IPS-18a (cell line): ENCODE measurements around the gene BICDL1.
"Not testable (repeated sequence)": the region's sequence is repeated elsewhere in the genome, so short reads cannot be mapped to it uniquely, and the experiment has no call there.

Experiments used
- H3K27ac ChIP-seq: one replicate; pipeline ENCODE4 v1.5.1; 2013; ENCODE audit warnings: low read length
- H3K27me3 ChIP-seq: one replicate; pipeline ENCODE4 v1.6.1; 2013; ENCODE audit warnings: mild to moderate bottlenecking, low read length; ENCODE audit not compliant: control insufficient read depth, insufficient read depth
- H3K36me3 ChIP-seq: one replicate; pipeline ENCODE4 v1.6.1; 2013; ENCODE audit warnings: low read depth, low read length; ENCODE audit not compliant: control insufficient read depth
- H3K4me1 ChIP-seq: one replicate; pipeline ENCODE4 v1.6.1; 2013; ENCODE audit warnings: low read depth, low read length; ENCODE audit not compliant: control insufficient read depth
- H3K4me3 ChIP-seq: one replicate; pipeline ENCODE4 v1.5.1; 2013; ENCODE audit warnings: low read length
- H3K9ac ChIP-seq: one replicate; pipeline ENCODE4 v1.6.1; 2013; ENCODE audit warnings: mild to moderate bottlenecking, low read length, moderate library complexity
- H3K9me3 ChIP-seq: one replicate; pipeline ENCODE4 v1.6.1; 2013; ENCODE audit warnings: low read depth, low read length; ENCODE audit not compliant: control insufficient read depth

Gene BICDL1

DNA sequence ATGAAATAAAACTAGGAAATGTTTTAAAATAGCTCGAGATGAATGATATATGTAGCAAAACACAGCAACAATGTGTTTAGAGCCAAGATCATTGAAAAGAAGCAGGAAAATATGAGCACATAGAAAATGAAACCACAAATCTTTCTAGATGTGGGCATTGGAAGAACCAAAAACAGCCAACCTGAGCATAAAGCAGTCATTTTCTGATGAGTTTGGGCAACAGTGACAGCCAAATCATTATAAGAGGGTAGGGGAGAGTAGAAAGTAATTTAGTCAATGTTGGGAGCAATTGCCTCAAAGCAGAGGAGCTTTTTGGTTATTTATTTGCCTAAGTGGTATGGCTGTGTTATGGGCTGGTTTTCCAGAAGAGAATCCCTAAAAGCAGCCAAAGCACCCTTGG is 8.8 kb upstream of the BICDL1 start:
- no peaks in the 10 kb centered on the region for H3K36me3 ChIP-seq
- no peaks in the 10 kb centered on the region for H3K27me3 ChIP-seq
- no peak overlapping the region for H3K9ac ChIP-seq
- no peaks in the 10 kb centered on the region for H3K4me1 ChIP-seq
- no peak overlapping the region for H3K4me3 ChIP-seq
- no peaks in the 10 kb centered on the region for H3K9me3 ChIP-seq
- H3K27ac ChIP-seq = no peak overlapping the region

DNA sequence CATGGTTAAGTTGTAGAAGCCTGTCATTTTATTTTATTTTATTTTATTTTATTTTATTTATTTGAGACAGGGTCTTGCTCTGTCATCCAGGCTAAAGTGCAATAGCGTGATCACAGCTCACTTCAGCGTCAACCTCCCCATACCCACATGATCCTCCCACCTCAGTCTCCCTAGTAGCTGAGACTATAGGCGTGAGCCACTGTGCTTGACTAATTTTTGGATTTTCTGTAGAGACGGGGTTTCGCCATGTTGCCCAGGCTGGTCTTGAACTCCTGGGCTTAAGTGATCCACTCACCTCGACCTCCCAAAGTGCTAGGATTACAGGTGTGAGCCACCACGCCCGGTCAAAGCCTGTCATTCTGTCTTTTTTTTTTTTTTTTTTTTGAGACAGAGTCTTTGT is 8.3 kb upstream of the BICDL1 start:
- H3K4me3 ChIP-seq, H3K27ac ChIP-seq, H3K36me3 ChIP-seq, H3K9ac ChIP-seq, H3K27me3 ChIP-seq, H3K9me3 ChIP-seq, H3K4me1 ChIP-seq: not testable (repeated sequence)

DNA sequence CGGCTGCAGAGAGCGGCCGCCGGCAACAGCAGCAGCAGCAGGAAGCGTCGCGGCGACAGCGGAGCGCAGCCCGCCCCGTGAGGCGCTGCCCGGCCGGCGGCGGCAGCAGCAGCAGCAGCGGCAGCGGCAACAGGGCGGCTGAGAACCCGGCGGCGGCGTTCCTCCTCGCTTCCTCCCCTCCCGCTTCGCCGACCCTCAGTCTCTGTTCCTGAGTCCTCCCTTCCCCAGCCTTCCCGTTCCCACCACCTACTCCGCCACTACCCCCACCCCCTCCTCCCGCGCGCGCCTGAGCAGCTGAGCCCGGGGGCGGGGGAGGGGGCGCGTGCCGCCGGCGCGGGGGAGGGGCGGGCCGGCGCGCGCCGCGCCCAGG is 310 bp downstream of the BICDL1 start:
- peaks cover 14% of the 10 kb centered on the region for H3K4me1 ChIP-seq
- no peaks in the 10 kb centered on the region for H3K9me3 ChIP-seq
- H3K27ac ChIP-seq = no peak overlapping the region
- peaks cover 31% of the 10 kb centered on the region for H3K27me3 ChIP-seq
- peak overlapping the region; percentile 44 for H3K4me3 ChIP-seq
- H3K9ac ChIP-seq = no peak overlapping the region
- no peaks in the 10 kb centered on the region for H3K36me3 ChIP-seq

DNA sequence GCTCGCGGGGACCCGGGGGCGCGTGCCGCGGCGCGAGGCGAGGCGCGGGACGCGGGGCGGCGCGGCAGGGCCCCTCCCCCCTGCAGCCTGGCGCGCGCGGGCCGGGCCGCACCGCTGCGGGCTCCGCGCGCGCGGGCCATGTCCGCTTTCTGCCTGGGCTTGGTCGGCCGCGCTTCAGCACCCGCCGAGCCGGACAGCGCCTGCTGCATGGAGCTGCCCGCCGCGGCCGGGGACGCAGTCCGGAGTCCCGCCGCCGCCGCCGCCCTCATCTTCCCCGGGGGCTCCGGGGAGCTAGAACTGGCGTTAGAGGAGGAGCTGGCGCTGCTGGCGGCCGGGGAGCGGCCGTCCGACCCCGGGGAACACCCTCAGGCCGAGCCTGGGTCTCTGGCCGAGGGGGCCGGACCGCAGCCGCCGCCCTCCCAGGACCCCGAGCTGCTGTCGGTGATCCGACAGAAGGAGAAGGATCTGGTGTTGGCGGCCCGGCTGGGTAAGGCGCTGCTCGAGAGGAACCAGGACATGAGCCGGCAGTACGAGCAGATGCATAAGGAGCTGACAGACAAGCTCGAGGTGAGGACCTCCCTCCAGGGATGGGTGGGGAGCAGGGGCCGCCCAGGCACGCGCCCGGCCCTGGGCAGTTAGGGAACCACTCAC is 820 bp downstream of the BICDL1 start:
- Histone ChIP-seq H3K4me3 (peak overlapping the region; percentile 61), H3K9ac (no peak overlapping the region), H3K4me1 (peaks cover 14% of the 10 kb centered on the region), H3K27me3 (peaks cover 31% of the 10 kb centered on the region), H3K36me3 (no peaks in the 10 kb centered on the region), H3K27ac (no peak overlapping the region), H3K9me3 (no peaks in the 10 kb centered on the region)

DNA sequence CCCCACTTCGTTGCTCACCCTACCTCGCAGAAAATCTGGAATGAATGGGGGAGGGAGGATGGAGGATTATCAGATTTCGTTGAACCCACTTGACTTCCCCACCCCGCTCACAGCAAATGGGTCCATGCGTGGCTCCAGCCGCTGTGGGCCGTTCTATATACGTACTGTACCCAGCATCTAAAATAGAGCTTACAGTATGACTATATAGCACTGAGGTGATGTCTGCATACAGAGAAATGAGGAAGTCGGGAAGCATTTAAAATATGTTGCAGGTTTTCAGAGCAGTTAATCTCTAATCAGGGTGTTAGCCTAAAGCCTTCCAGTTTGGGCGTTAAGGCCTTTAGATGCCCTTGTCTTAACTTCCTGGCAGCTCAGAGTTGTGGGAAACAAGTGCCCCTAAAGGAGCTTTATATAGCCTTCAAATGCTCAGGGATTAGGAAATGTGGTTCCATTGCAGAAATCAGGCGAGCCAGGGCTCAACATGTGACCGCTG is 1.4 kb downstream of the BICDL1 start:
- H3K36me3 ChIP-seq = no peaks in the 10 kb centered on the region
- no peak overlapping the region for H3K9ac ChIP-seq
- H3K9me3 ChIP-seq = no peaks in the 10 kb centered on the region
- no peak overlapping the region for H3K27ac ChIP-seq
- peaks cover 31% of the 10 kb centered on the region for H3K27me3 ChIP-seq
- H3K4me3 ChIP-seq = peak overlapping the region; percentile 61
- H3K4me1 ChIP-seq = peaks cover 14% of the 10 kb centered on the region

DNA sequence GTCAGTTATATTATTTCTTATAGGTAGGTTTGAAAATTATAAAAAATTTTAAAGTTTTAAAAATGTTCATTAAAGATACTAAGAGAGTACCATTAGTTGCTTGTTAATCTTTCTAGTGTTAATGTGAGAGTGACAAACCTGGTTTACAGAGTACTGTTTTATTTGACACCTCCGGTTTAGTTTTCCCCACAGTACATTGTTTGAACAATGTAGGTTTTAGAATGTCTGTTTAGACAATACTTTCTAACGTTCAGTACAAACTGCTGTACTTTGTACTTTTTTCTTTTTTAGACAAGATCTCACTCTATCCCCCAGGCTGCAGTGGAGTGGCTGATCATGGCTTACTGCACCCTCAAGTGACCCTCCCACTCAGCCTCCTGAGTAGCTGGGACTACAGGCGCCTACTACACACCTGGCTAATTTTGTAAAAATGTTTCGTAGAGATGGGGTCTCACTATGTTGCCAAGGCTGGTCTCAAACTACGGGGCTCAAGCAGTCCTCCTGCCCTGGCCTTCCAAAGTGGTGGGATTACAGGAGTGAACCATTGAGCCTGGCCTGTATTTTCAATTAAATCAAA is 3.2 kb downstream of the BICDL1 start:
- H3K27me3 ChIP-seq = peaks cover 25% of the 10 kb centered on the region
- H3K36me3 ChIP-seq = no peaks in the 10 kb centered on the region
- no peak overlapping the region for H3K9ac ChIP-seq
- H3K27ac ChIP-seq = no peak overlapping the region
- no peak overlapping the region for H3K4me3 ChIP-seq
- H3K9me3 ChIP-seq = no peaks in the 10 kb centered on the region
- H3K4me1 ChIP-seq = peaks cover 14% of the 10 kb centered on the region

DNA sequence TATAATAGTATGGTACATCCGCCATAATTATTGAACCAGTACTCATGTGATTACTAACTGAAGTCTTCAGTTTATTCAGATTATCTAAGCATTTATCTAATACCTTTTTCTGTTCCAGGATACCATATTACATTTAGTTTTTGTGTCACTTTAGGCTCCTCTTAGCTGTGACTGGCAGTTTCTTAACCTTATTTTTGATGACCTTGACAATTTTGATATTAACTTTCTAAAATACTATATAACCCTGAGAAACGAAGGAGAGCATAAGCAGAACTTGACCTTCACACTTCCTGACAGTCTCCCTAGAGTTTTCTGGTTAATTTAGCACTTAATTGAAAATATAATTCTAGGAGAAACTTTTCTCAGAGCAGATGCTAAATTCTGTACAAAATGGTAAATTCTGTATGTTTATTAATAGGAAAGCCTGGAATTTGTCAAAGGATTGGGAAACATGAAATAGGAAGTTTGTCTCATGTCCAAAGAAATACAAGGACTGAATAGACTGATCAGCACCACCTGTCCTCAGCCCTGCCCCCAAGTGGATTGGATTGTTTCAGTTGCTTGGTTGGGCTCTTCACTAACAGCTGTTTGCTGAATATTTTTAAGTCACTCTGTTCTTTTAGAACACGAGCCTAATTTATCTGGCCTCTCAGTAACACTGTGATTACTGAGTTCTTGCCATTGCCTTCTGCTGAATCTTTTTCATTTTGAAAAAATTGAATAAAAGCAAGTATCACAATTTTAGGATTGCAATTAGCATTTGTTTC is 6.0 kb downstream of the BICDL1 start:
- H3K9ac ChIP-seq = no peak overlapping the region
- peaks cover 10% of the 10 kb centered on the region for H3K4me1 ChIP-seq
- H3K36me3 ChIP-seq = no peaks in the 10 kb centered on the region
- H3K4me3 ChIP-seq = no peak overlapping the region
- no peaks in the 10 kb centered on the region for H3K9me3 ChIP-seq
- no peak overlapping the region for H3K27ac ChIP-seq
- H3K27me3 ChIP-seq = peaks cover 17% of the 10 kb centered on the region

DNA sequence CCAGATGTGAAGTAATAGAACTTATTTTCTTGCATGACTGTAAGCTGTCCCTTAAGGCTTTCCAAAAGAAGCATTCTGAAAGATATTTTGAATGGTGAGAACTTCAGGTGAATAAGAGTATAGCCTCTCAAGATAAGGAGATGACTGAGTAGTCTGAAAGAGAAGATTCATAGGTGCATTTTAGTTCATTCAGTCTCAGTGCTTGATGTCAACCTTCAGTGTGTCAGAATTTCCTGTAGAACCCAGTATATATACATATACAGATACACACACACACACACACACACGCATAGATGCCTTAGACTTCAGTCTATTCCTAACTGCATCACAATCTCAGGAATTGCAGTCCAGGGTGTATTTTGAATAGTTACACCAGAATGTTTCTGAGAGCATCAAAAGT is 7.4 kb downstream of the BICDL1 start:
- H3K9ac ChIP-seq = no peak overlapping the region
- H3K27me3 ChIP-seq = peaks cover 5% of the 10 kb centered on the region
- no peaks in the 10 kb centered on the region for H3K9me3 ChIP-seq
- H3K36me3 ChIP-seq = no peaks in the 10 kb centered on the region
- no peaks in the 10 kb centered on the region for H3K4me1 ChIP-seq
- no peak overlapping the region for H3K4me3 ChIP-seq
- H3K27ac ChIP-seq = no peak overlapping the region

DNA sequence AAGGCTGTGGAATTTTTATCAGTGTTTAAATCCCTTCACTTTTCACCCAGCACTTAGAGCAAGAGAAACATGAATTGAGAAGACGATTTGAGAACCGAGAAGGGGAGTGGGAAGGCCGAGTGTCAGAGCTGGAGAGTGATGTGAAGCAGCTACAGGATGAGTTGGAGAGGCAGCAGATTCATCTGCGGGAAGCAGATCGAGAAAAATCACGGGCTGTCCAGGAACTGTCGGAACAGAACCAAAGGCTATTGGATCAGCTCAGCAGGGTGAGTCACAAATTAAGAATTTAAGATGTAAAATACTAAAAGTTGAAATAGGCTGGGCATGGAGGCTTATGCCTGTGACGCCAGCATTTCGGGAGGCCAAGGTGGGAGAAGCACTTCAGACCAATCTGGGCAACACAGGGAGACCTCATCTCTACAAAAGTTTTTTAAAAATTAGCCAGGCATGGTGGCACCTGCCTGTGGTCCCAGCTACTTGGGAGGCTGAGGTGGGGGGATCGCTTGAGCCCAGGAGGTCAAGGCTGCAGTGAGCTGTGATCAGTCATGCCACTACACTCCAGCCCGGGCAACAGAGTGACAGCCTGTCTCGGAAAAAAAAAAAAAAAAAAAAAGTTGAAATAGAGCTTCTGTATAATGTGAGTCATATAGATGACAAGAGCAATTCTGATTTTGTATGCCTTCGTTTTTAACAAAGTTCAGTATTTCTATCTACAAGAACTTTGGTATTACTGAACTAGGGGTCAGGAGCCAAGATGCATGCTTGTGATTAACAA is 9.6 kb downstream of the BICDL1 start:
- Histone ChIP-seq H3K27ac (no peak overlapping the region), H3K4me1 (no peaks in the 10 kb centered on the region), H3K9me3 (no peaks in the 10 kb centered on the region), H3K27me3 (no peaks in the 10 kb centered on the region), H3K9ac (no peak overlapping the region), H3K36me3 (no peaks in the 10 kb centered on the region), H3K4me3 (no peak overlapping the region)

DNA sequence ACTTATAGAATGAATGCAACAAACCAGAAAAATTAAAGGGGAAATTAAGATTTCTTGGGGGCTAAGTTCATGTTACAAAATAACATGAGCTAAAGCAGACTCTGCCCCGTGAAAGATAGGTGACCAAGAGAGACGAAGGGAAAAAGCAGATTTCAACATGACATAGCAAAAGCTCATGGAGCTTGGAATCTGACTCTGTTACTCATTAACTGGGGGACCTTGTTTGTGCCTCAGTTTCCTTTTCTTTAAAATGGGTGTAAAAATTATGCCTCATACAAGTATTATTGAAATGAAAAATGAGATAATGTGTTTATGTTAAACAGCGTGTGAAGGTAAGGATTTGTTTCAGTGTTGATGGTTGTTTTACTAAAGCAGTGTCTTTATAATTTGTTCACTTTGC is 11.5 kb downstream of the BICDL1 start:
- Histone ChIP-seq H3K9me3 (no peaks in the 10 kb centered on the region), H3K4me3 (no peak overlapping the region), H3K27ac (no peak overlapping the region), H3K36me3 (no peaks in the 10 kb centered on the region), H3K27me3 (no peaks in the 10 kb centered on the region), H3K9ac (no peak overlapping the region), H3K4me1 (no peaks in the 10 kb centered on the region)

DNA sequence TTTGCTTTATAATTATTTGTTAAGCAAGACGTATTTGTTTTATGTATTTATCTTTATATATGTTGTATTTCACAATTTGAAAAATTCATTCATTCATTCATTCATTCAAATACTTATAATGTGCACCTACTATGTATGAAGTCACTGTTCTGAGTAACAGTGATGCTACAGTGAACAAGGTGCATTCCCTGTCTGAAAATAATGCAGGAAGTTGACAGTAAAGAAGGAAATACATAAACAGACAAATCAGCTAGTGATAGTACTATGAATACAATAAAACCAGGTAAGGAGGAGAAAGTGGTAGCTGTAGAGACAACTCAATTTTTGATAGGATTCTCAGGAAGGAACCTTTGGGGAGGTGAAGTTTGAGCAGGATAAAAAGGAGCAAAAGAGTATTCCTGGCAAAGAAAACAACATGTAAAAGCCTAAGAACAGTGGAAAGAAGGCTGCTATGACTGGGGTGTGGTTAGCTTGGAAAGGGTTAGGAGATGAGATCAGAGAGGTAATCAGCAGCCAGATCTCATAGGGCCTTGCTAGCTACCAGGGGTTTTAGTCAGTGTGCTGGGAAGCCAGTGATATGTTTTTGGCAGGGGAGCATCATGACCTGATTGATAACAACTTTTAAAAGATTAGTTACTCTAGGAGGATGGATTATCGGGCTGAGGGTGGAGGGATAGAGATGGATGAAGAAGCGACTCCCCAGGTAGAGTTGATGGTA is 17.4 kb downstream of the BICDL1 start:
- Histone ChIP-seq H3K4me1 (peaks cover 5% of the 10 kb centered on the region), H3K9me3 (no peaks in the 10 kb centered on the region), H3K27me3 (no peaks in the 10 kb centered on the region), H3K27ac (no peak overlapping the region), H3K36me3 (no peaks in the 10 kb centered on the region), H3K9ac (no peak overlapping the region), H3K4me3 (no peak overlapping the region)
